HEK293T (cell line): ENCODE measurements around the gene GALNT13.

Experiments used
- BHLHE40 ChIP-seq: fragments of 450-650 bp; IDR thresholded peaks from 2 replicates; pipeline ENCODE4 v1.6.1; 2016; ENCODE audit warnings: mild to moderate bottlenecking, moderate library complexity, borderline replicate concordance
- ELF4 ChIP-seq: fragments of 450-650 bp; IDR thresholded peaks from 2 replicates; pipeline ENCODE4 v1.6.1; 2017; ENCODE audit warnings: antibody characterized with exemption
- FOXA1 ChIP-seq: fragments of 450-650 bp; IDR thresholded peaks from 2 replicates; pipeline ENCODE4 v1.6.1; 2016; ENCODE audit warnings: mild to moderate bottlenecking
- FOXK2 ChIP-seq: fragments of 450-650 bp; IDR thresholded peaks from 2 replicates; pipeline ENCODE4 v1.6.1; 2016; ENCODE audit warnings: mild to moderate bottlenecking
- FOXM1 ChIP-seq: fragments of 450-650 bp; IDR thresholded peaks from 2 replicates; pipeline ENCODE4 v1.6.1; 2017; ENCODE audit warnings: mild to moderate bottlenecking, borderline replicate concordance
- HDGF ChIP-seq: fragments of 450-650 bp; IDR thresholded peaks from 2 replicates; pipeline ENCODE4 v1.6.1; 2017; ENCODE audit warnings: antibody characterized with exemption, borderline replicate concordance
- L3MBTL2 ChIP-seq: fragments of 450-650 bp; conservative IDR thresholded peaks from 2 replicates; pipeline ENCODE4 v1.6.1; 2016; ENCODE audit warnings: mild to moderate bottlenecking
- LEF1 ChIP-seq: fragments of 450-650 bp; IDR thresholded peaks from 2 replicates; pipeline ENCODE4 v1.6.1; 2017; ENCODE audit warnings: mild to moderate bottlenecking, borderline replicate concordance
- NFRKB ChIP-seq: fragments of 450-650 bp; IDR thresholded peaks from 2 replicates; pipeline ENCODE4 v1.6.1; 2016; ENCODE audit warnings: mild to moderate bottlenecking, moderate library complexity
- PKNOX1 ChIP-seq: fragments of 450-650 bp; IDR thresholded peaks from 2 replicates; pipeline ENCODE4 v1.6.1; 2016
- SP1 ChIP-seq: fragments of 450-650 bp; IDR thresholded peaks from 2 replicates; pipeline ENCODE4 v1.6.1; 2017
- SUZ12 ChIP-seq: fragments of 450-650 bp; IDR thresholded peaks from 2 replicates; pipeline ENCODE4 v1.6.1; 2016; ENCODE audit warnings: mild to moderate bottlenecking
- TARDBP ChIP-seq: fragments of 450-650 bp; IDR thresholded peaks from 2 replicates; pipeline ENCODE4 v1.6.1; 2016
- ZNF384 ChIP-seq: fragments of 450-650 bp; IDR thresholded peaks from 2 replicates; pipeline ENCODE4 v1.6.1; 2016

GRCh38 chr2:153935511-153935910 is 63.8 kb downstream of the GALNT13 start:
- no peak for TF ChIP-seq L3MBTL2
- no peak for TF ChIP-seq SP1
- TF ChIP-seq HDGF: no peak
- TF ChIP-seq NFRKB: no peak
- TF ChIP-seq ELF4: no peak
- TF ChIP-seq FOXK2: no peak
- no peak for TF ChIP-seq PKNOX1
- no peak for TF ChIP-seq BHLHE40
- TF ChIP-seq TARDBP: no peak
- TF ChIP-seq LEF1: no peak
- TF ChIP-seq ZNF384: no peak
- TF ChIP-seq SUZ12: no peak
- TF ChIP-seq FOXM1: no peak
- TF ChIP-seq FOXA1: no peak
